Measurements from ENCODE around the gene HIVEP2. TPM values are rescaled to one million over a fixed set of nuclear protein-coding genes. Genes with fewer than 3 reads are reported as not detected.

Gene HIVEP2
- total RNA-seq, 2 experiments from 2014 or later = 30.2 to 35.4 TPM

- H3K36me3 Mint-ChIP-seq (ENCODE audit: low read depth) = no peaks in the 10 kb centered on the region
- no peak overlapping the region for H3K27ac Mint-ChIP-seq
- no peak for DNase-seq
- H3K4me3 Mint-ChIP-seq = no peak overlapping the region
- CTCF ChIA-PET = interaction anchor here (0.5 to 1.2 kb wide), 2 partner anchors 11 to 122 kb away, joined by 3 read pairs; no protein-coding TSS in a partner anchor
- no peaks in the 10 kb centered on the region for H3K27me3 Mint-ChIP-seq
- peaks cover 2% of the 10 kb centered on the region for H3K9me3 Mint-ChIP-seq
- POLR2A ChIA-PET = no interaction called here
- H3K4me1 Mint-ChIP-seq = peaks cover 5% of the 10 kb centered on the region
These were observed 209.8 kb downstream of the HIVEP2 start for GRCh38 chr6:142735204-142735603.

GRCh38 chr6:142732790-142733189 lies 212.2 kb downstream of the HIVEP2 start:
- Mint-ChIP-seq H3K27ac (no peak overlapping the region), H3K27me3 (no peaks in the 10 kb centered on the region), H3K4me1 (peaks cover 16% of the 10 kb centered on the region), H3K4me3 (no peak overlapping the region), H3K36me3 (ENCODE audit: low read depth) (no peaks in the 10 kb centered on the region), H3K9me3 (peaks cover 2% of the 10 kb centered on the region)
- ChIA-PET CTCF (interaction anchor here (0.7 kb wide), 1 partner anchor 39 kb away, joined by 3 read pairs; no protein-coding TSS in a partner anchor), POLR2A (no interaction called here)
- DNase-seq = no peak

GRCh38 chr6:142731611-142732010 lies 213.4 kb downstream of the HIVEP2 start:
- POLR2A ChIA-PET = no interaction called here
- Mint-ChIP-seq H3K27me3 (no peaks in the 10 kb centered on the region), H3K4me3 (no peak overlapping the region), H3K36me3 (ENCODE audit: low read depth) (no peaks in the 10 kb centered on the region), H3K9me3 (peaks cover 2% of the 10 kb centered on the region), H3K4me1 (peaks cover 16% of the 10 kb centered on the region), H3K27ac (no peak overlapping the region)
- DNase-seq = no peak
- CTCF ChIA-PET = no interaction called here

- H3K4me1 Mint-ChIP-seq = peaks cover 22% of the 10 kb centered on the region
- ChIA-PET POLR2A (no interaction called here), CTCF (no interaction called here)
- no peaks in the 10 kb centered on the region for H3K27me3 Mint-ChIP-seq
- H3K4me3 Mint-ChIP-seq = no peak overlapping the region
- peaks cover 2% of the 10 kb centered on the region for H3K9me3 Mint-ChIP-seq
- no peak for DNase-seq
- H3K27ac Mint-ChIP-seq = no peak overlapping the region
- H3K36me3 Mint-ChIP-seq (ENCODE audit: low read depth) = no peaks in the 10 kb centered on the region
These were observed 215.4 kb downstream of the HIVEP2 start for GRCh38 chr6:142729618-142730017.

- no peak overlapping the region for H3K27ac Mint-ChIP-seq
- H3K27me3 Mint-ChIP-seq = no peaks in the 10 kb centered on the region
- no peak overlapping the region for H3K4me3 Mint-ChIP-seq
- H3K4me1 Mint-ChIP-seq = peaks cover 22% of the 10 kb centered on the region
- H3K9me3 Mint-ChIP-seq = peaks cover 2% of the 10 kb centered on the region
- H3K36me3 Mint-ChIP-seq (ENCODE audit: low read depth) = no peaks in the 10 kb centered on the region
- DNase-seq = no peak
- POLR2A ChIA-PET = no interaction called here
- CTCF ChIA-PET = interaction anchor here (1.0 kb wide), 1 partner anchor 8 kb away, joined by 3 read pairs; no protein-coding TSS in a partner anchor
These were observed 216.0 kb downstream of the HIVEP2 start for GRCh38 chr6:142728910-142729481.

- CTCF ChIA-PET = interaction anchor here (1.0 kb wide), 1 partner anchor 9 kb away, joined by 3 read pairs; no protein-coding TSS in a partner anchor
- POLR2A ChIA-PET = no interaction called here
- Mint-ChIP-seq H3K27ac (no peak overlapping the region), H3K9me3 (peaks cover under 1% of the 10 kb centered on the region), H3K4me1 (peaks cover 22% of the 10 kb centered on the region), H3K4me3 (no peak overlapping the region), H3K27me3 (no peaks in the 10 kb centered on the region), H3K36me3 (ENCODE audit: low read depth) (no peaks in the 10 kb centered on the region)
- DNase-seq = no peak
These were observed 216.6 kb downstream of the HIVEP2 start for GRCh38 chr6:142728364-142728763.

GRCh38 chr6:142726616-142727015 lies 218.4 kb downstream of the HIVEP2 start:
- POLR2A ChIA-PET = no interaction called here
- no peak overlapping the region for H3K27ac Mint-ChIP-seq
- no peaks in the 10 kb centered on the region for H3K36me3 Mint-ChIP-seq (ENCODE audit: low read depth)
- no peaks in the 10 kb centered on the region for H3K27me3 Mint-ChIP-seq
- H3K4me3 Mint-ChIP-seq = no peak overlapping the region
- peaks cover 2% of the 10 kb centered on the region for H3K9me3 Mint-ChIP-seq
- CTCF ChIA-PET = interaction anchor here (0.6 kb wide), 1 partner anchor 207 kb away, joined by 3 read pairs; no protein-coding TSS in a partner anchor
- no peak for DNase-seq
- peaks cover 18% of the 10 kb centered on the region for H3K4me1 Mint-ChIP-seq

GRCh38 chr6:142725024-142725770 lies 219.8 kb downstream of the HIVEP2 start:
- Mint-ChIP-seq H3K9me3 (peaks cover 5% of the 10 kb centered on the region), H3K27me3 (no peaks in the 10 kb centered on the region), H3K4me3 (no peak overlapping the region), H3K27ac (no peak overlapping the region), H3K4me1 (peaks cover 19% of the 10 kb centered on the region), H3K36me3 (ENCODE audit: low read depth) (no peaks in the 10 kb centered on the region)
- DNase-seq = no peak
- CTCF ChIA-PET = interaction anchor here (0.7 kb wide), 1 partner anchor 39 kb away, joined by 3 read pairs; no protein-coding TSS in a partner anchor
- POLR2A ChIA-PET = no interaction called here

GRCh38 chr6:142722841-142723240 lies 222.1 kb downstream of the HIVEP2 start:
- no peak overlapping the region for H3K4me3 Mint-ChIP-seq
- peaks cover 4% of the 10 kb centered on the region for H3K36me3 Mint-ChIP-seq (ENCODE audit: low read depth)
- H3K27me3 Mint-ChIP-seq = no peaks in the 10 kb centered on the region
- DNase-seq = no peak
- ChIA-PET CTCF (interaction anchor here (0.7 kb wide), 1 partner anchor 370 kb away, joined by 3 read pairs; no protein-coding TSS in a partner anchor), POLR2A (no interaction called here)
- peaks cover 7% of the 10 kb centered on the region for H3K4me1 Mint-ChIP-seq
- H3K27ac Mint-ChIP-seq = no peak overlapping the region
- H3K9me3 Mint-ChIP-seq = peaks cover 19% of the 10 kb centered on the region

- no peak overlapping the region for H3K4me3 Mint-ChIP-seq
These were observed 223.0 kb downstream of the HIVEP2 start for GRCh38 chr6:142722012-142722411.

GRCh38 chr6:142721215-142721920 lies 223.6 kb downstream of the HIVEP2 start:
- Mint-ChIP-seq H3K4me3 (no peak overlapping the region), H3K36me3 (ENCODE audit: low read depth) (peaks cover 5% of the 10 kb centered on the region), H3K9me3 (peaks cover 23% of the 10 kb centered on the region), H3K27me3 (no peaks in the 10 kb centered on the region), H3K27ac (no peak overlapping the region), H3K4me1 (peaks cover 7% of the 10 kb centered on the region)
- ChIA-PET POLR2A (no interaction called here), CTCF (no interaction called here)
- DNase-seq = no peak

More at GRCh38 chr6:142722012-142722411, 223.0 kb downstream of the HIVEP2 start:
- peaks cover 5% of the 10 kb centered on the region for H3K36me3 Mint-ChIP-seq (ENCODE audit: low read depth)
- H3K9me3 Mint-ChIP-seq = peaks cover 23% of the 10 kb centered on the region
- DNase-seq = no peak
- no peaks in the 10 kb centered on the region for H3K27me3 Mint-ChIP-seq
- no peak overlapping the region for H3K27ac Mint-ChIP-seq
- CTCF ChIA-PET = interaction anchor here (0.7 kb wide), 1 partner anchor 371 kb away, joined by 3 read pairs; no protein-coding TSS in a partner anchor
- peaks cover 7% of the 10 kb centered on the region for H3K4me1 Mint-ChIP-seq
- POLR2A ChIA-PET = no interaction called here

GRCh38 chr6:142718667-142719191 lies 226.2 kb downstream of the HIVEP2 start:
- H3K36me3 Mint-ChIP-seq (ENCODE audit: low read depth) = peaks cover 5% of the 10 kb centered on the region
- peaks cover 23% of the 10 kb centered on the region for H3K9me3 Mint-ChIP-seq
- ChIA-PET POLR2A (no interaction called here), CTCF (no interaction called here)
- H3K27ac Mint-ChIP-seq = no peak overlapping the region
- no peaks in the 10 kb centered on the region for H3K27me3 Mint-ChIP-seq
- no peak for DNase-seq
- H3K4me3 Mint-ChIP-seq = no peak overlapping the region
- H3K4me1 Mint-ChIP-seq = peaks cover 4% of the 10 kb centered on the region

- H3K4me3 Mint-ChIP-seq = no peak overlapping the region
- no peaks in the 10 kb centered on the region for H3K27me3 Mint-ChIP-seq
- H3K36me3 Mint-ChIP-seq (ENCODE audit: low read depth) = peaks cover 5% of the 10 kb centered on the region
- ChIA-PET POLR2A (no interaction called here), CTCF (no interaction called here)
- peaks cover 28% of the 10 kb centered on the region for H3K9me3 Mint-ChIP-seq
- no peak for DNase-seq
- H3K4me1 Mint-ChIP-seq = peaks cover 1% of the 10 kb centered on the region
- no peak overlapping the region for H3K27ac Mint-ChIP-seq
These were observed 228.9 kb downstream of the HIVEP2 start for GRCh38 chr6:142716097-142716496.

Measured in activated CD4-positive, alpha-beta T cell treated with anti-CD3 and anti-CD28 coated beads, Interleukin-2, amount 10 ng/mL, durations not matched to agents 7 days and 5 days (primary cell).